DMS53 treated with DMSO at 0.1 percent for 48 hours (cell line): ENCODE data around the gene ATP5PD.
A peak's percentile ranks its signal among the peaks of the same experiment; 100 is the strongest.
"Not testable (repeated sequence)": the region's sequence is repeated elsewhere in the genome, so short reads cannot be mapped to it uniquely, and the experiment has no call there.

ENCODE experiments used
- DNase-seq: peaks from one replicate; lab custom pipeline; 2025; ENCODE audit not compliant: unreplicated experiment; lab: John Stamatoyannopoulos, UW

The ATP5PD gene

DNA sequence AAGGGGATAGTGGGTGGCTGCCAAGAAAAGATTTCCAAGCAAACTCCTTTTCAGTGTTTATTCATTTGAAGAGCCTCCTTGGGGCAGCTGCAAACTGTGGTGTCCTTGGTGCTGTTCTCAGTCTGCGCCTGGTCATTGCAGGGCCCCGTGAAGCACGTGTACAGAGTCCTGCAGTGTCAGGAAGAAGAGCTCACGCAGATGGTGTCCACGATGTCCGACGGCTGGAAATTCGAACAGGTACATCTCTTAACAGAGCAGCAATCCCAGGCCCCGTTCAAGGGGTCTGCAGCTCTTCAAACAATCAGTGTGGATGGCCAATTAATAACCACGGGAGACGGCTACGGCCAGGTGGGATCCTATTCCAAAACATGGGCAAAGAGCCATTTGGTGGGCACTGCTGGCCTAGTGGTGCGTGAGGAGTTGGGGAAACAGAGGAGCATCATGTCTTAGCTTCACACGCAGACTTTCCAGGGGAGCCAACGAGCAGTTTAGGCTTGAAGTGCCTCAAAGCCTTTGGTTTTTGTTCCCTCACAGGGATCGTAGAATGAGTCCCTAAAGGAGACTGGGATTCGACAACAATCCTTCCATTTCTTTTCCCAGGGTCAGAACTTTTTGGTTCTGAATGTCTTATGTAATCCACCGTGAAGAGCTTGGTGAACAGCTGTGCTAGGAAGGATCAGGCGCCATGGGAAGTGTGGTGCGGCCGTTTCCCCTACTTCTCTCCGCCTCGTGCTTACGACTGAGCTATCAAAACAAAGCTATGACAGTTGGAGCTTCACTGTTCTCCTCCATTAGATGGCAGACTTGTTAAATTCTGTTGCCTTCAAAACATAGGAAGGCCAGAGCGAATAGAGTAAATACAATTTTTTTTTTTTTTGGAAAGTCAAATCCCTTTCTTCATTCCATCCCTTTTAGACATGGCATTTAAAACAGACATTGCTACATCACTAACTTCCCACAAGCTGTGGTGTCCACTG lies 12.9 kb upstream of the ATP5PD start:
- DNase-seq: no peak

- no peak for DNase-seq
These were observed 5.2 kb upstream of the ATP5PD start for GRCh38 chr17:75051941-75052340.

GRCh38 chr17:75049706-75050105 lies 2.9 kb upstream of the ATP5PD start:
- no peak for DNase-seq

GRCh38 chr17:75049057-75049456 lies 2.3 kb upstream of the ATP5PD start:
- DNase-seq: no peak

GRCh38 chr17:75048249-75048878 lies 1.6 kb upstream of the ATP5PD start:
- no peak for DNase-seq

- DNase-seq: no peak
These were observed 779 bp upstream of the ATP5PD start for GRCh38 chr17:75047398-75048098.

- DNase-seq: not testable (repeated sequence)
These were observed 793 bp downstream of the ATP5PD start for GRCh38 chr17:75045946-75046406.

- DNase-seq: no peak
These were observed 2.1 kb downstream of the ATP5PD start for GRCh38 chr17:75044716-75045115.

GRCh38 chr17:75043789-75044188 lies 3.0 kb downstream of the ATP5PD start:
- not testable (repeated sequence) for DNase-seq

GRCh38 chr17:75041656-75042280 lies 5.0 kb downstream of the ATP5PD start:
- DNase-seq: no peak

GRCh38 chr17:75039238-75039637 lies 7.5 kb downstream of the ATP5PD start:
- DNase-seq: no peak

DNA sequence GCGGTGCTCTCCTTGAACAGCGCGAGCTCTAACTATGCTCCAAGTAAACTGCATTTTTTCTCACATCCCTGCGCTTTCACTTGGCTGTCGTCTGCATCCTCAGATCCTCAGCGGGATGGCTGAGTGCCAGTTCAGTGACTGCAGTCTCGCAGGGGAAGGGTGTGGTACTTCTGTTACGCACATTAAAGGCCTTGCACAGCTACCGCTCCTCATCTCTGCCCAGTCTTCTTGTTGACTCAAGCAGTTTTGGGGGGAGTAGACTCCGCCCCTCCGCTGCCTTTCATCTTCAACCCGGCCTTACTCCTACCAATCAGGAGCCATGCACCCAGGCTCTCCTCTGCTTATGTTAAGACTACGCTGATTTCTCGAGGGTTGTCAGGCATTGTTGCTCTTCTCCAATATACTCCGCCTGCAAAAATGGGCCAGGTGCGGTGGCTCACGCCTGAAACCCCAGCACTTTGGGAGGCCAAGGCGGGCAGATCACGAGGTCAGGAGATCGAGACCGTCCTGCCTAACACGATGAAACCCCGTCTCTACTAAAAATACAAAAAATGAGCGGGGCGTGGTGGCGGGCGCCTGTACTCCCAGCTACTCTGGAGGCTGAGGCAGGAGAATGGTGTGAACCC lies 10.0 kb downstream of the ATP5PD start:
- peak; percentile 75 for DNase-seq

DNA sequence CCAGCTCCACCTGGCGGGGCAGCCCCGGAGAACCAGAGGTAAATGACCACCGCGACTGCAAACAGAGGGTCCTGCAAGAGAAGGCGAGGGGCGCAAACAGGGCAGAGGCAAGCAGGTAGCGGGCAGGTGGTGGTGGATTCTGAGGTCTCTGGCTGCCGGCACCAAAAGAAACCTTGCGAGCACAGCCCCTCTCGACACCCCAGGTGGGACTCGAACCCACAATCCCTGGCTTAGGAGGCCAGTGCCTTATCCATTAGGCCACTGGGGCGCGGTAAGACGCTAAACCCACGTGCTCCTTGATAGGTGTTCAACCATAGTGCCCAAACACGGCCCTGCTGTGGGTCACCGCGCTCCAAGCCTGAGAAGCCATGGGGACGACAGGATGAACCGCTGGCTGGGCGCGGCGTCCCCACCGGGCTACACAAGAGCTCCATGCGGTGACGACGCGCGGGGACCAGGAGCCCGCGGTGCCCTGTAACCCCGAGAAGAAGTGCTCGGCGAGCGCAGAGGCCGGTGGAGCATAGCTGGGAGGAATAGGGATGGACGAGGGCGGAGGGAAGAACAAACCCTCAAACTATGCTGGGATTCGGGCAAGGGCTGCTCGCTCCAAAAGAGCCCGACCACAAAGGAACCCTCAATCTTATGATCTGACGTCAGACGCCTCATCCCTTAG lies 12.4 kb downstream of the ATP5PD start:
- DNase-seq: peak; percentile 87

GRCh38 chr17:75033346-75034235 lies 13.2 kb downstream of the ATP5PD start:
- DNase-seq: peak; percentile 93

GRCh38 chr17:75032720-75033280 lies 14.0 kb downstream of the ATP5PD start:
- DNase-seq: no peak

DNA sequence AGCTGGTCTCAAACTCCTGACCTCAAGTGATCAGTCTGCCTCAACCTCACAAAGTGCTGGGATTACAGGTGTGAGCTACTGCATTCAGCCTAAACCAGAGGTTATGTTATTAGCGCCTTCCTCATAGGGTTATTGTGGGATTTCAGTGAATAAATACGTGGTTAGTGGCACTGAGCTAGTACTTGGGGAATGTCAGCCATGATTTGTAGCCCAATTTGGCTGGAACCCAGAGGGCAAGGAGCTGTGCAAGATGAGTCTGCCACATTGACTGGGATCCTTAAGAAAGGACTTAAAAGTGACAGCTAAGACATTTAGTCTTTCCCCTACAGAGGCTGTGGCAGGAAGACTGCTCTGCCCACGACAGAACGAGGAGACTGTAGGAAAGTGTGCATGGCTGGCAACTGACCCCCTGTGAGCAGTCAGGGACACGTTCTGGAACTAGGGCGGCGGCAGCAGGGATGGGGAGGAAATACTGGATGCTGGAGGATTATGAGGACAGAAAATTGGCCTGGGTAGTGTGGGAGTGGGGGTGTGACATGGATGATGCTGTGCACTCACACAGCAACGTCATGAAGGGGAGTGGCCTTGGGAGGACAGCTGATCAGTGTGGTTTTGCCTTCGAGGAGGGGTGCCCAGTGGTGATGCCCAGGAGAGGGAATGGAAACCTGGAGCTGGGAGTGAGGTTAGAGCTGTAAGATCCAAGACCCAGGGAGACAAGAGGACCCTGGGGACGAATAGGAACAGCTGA lies 14.6 kb downstream of the ATP5PD start:
- DNase-seq: peak; percentile 56

GRCh38 chr17:75030161-75030560 lies 16.6 kb downstream of the ATP5PD start:
- no peak for DNase-seq

- DNase-seq: not testable (repeated sequence)
These were observed 20.1 kb downstream of the ATP5PD start for GRCh38 chr17:75026650-75027049.
